Liver (tissue), 9 donors: Measurements from ENCODE around the gene LDLRAD4. TPM values are rescaled to one million over a fixed set of nuclear protein-coding genes. Genes with fewer than 3 reads are reported as not detected.

Experiments
- DNase-seq: peaks from one replicate; pipeline ENCODE4 v3.0.0-alpha.2; 2017; ENCODE audit warnings: low spot score
- H3K27ac ChIP-seq, 2 donors: one replicate each; pipeline ENCODE4 v1.7.0; 2013; ENCODE audit warnings: inconsistent platforms in 2 of 2, low read length in 2 of 2, control low read depth in 1 of 2, low read depth in 1 of 2, mild to moderate bottlenecking in 1 of 2
- H3K27me3 ChIP-seq, 4 donors: one replicate each; pipeline versions ENCODE4 v1.6.1 to v1.7.0; 2013; ENCODE audit warnings: low read length in 3 of 4, inconsistent platforms in 1 of 4, mild to moderate bottlenecking in 1 of 4, moderate library complexity in 1 of 4; ENCODE audit not compliant: control insufficient read depth in 4 of 4, insufficient read depth in 4 of 4
- H3K36me3 ChIP-seq, 4 donors: one replicate each; pipeline versions ENCODE4 v1.6.1 to v1.7.0; 2013; ENCODE audit warnings: low read length in 3 of 4, mild to moderate bottlenecking in 3 of 4, low read depth in 1 of 4, moderate library complexity in 1 of 4; ENCODE audit not compliant: control insufficient read depth in 4 of 4, insufficient read depth in 3 of 4
- H3K4me1 ChIP-seq, 4 donors: one replicate each; pipeline versions ENCODE4 v1.6.1 to v1.7.0; 2013; ENCODE audit warnings: low read length in 3 of 4, mild to moderate bottlenecking in 3 of 4, moderate library complexity in 1 of 4; ENCODE audit not compliant: control insufficient read depth in 4 of 4, insufficient read depth in 4 of 4
- H3K4me3 ChIP-seq, 3 donors: one replicate each; pipeline versions ENCODE4 v1.6.1 to v1.7.0; 2013; ENCODE audit warnings: low read length in 3 of 3, control low read depth in 1 of 3, low read depth in 1 of 3, mild to moderate bottlenecking in 1 of 3
- H3K9ac ChIP-seq, 2 donors: one replicate each; pipeline ENCODE4 v1.7.0; 2013; ENCODE audit warnings: low read length in 2 of 2, mild to moderate bottlenecking in 2 of 2, moderate library complexity in 2 of 2, control low read depth in 1 of 2, low read depth in 1 of 2
- H3K9me3 ChIP-seq, 4 donors: one replicate each; pipeline versions ENCODE4 v1.6.1 to v1.7.0; 2013; ENCODE audit warnings: low read length in 3 of 4; ENCODE audit not compliant: control insufficient read depth in 4 of 4
- ATF3 ChIP-seq: IDR thresholded peaks from 2 replicates; pipeline ENCODE4 v1.6.1; 2016; ENCODE audit warnings: antibody characterized with exemption
- CTCF ChIP-seq: fragments of 150-350 bp; IDR thresholded peaks from 2 replicates; pipeline ENCODE4 v1.5.1; 2017; ENCODE audit warnings: improper control_type of control experiment, low read depth, low read length; ENCODE audit not compliant: missing input control
- EGR1 ChIP-seq, 2 donors: IDR thresholded peaks; 2 replicates each; pipeline ENCODE4 v1.6.1; 2016 to 2018; ENCODE audit warnings: antibody characterized with exemption in 2 of 2, low read depth in 2 of 2
- FOXA1 ChIP-seq: IDR thresholded peaks from 2 replicates; pipeline ENCODE4 v1.6.1; 2016; ENCODE audit warnings: antibody characterized with exemption
- FOXA2 ChIP-seq: IDR thresholded peaks from 2 replicates; pipeline ENCODE4 v1.6.1; 2016; ENCODE audit warnings: antibody characterized with exemption
- HNF4A ChIP-seq, 2 donors: conservative IDR thresholded peaks; 2 replicates each; pipeline ENCODE4 v1.6.1; 2016; ENCODE audit warnings: antibody characterized with exemption in 2 of 2, mild to moderate bottlenecking in 2 of 2
- HNF4G ChIP-seq: IDR thresholded peaks from 2 replicates; pipeline ENCODE4 v1.6.1; 2016; ENCODE audit warnings: antibody characterized with exemption
- JUND ChIP-seq, 2 donors: IDR thresholded peaks; 2 replicates each; pipeline ENCODE4 v1.6.1; 2016; ENCODE audit warnings: antibody characterized with exemption in 2 of 2
- MAX ChIP-seq: IDR thresholded peaks from 2 replicates; pipeline ENCODE4 v1.6.1; 2016; ENCODE audit warnings: antibody characterized with exemption
- NR2F2 ChIP-seq: IDR thresholded peaks from 2 replicates; pipeline ENCODE4 v1.6.1; 2016; ENCODE audit warnings: antibody characterized with exemption
- RAD21 ChIP-seq, 2 donors: IDR thresholded peaks; 2 replicates each; pipeline ENCODE4 v1.6.1; 2016; ENCODE audit warnings: antibody characterized with exemption in 2 of 2, mild to moderate bottlenecking in 2 of 2
- REST ChIP-seq: IDR thresholded peaks from 2 replicates; pipeline ENCODE4 v1.6.1; 2016; ENCODE audit warnings: antibody characterized with exemption, mild to moderate bottlenecking
- SP1 ChIP-seq: IDR thresholded peaks from 2 replicates; pipeline ENCODE4 v1.6.1; 2018; ENCODE audit warnings: antibody characterized with exemption, mild to moderate bottlenecking
- TAF1 ChIP-seq: conservative IDR thresholded peaks from 2 replicates; pipeline ENCODE4 v1.6.1; 2016; ENCODE audit warnings: antibody characterized with exemption, mild to moderate bottlenecking
- YY1 ChIP-seq: IDR thresholded peaks from 2 replicates; pipeline ENCODE4 v1.6.1; 2016; ENCODE audit warnings: antibody characterized with exemption, mild to moderate bottlenecking
- WGBS: extraction: QIAGEN DNeasy Blood & Tissue Kit; methylation state at CpG from one replicate; pipeline ENCODE4 v1.1.7; 2013; 5-methylcytosine and 5-hydroxymethylcytosine counted together
- polyA plus RNA-seq, 2 donors: library from polyadenylated mRNA; stranded (reverse) in 1 of 2; unstranded in 1 of 2; fragments of 200-250 nt in 1 of 2; fragments of >200 nt in 1 of 2; fragmentation: Nextera tagmentation in 1 of 2; extraction: Ambion mirVana in 1 of 2; gene quantifications; one replicate each; pipeline versions ENCODE4 v1.2.1 to v1.2.3, GENCODE V29; 2013 to 2015
- total RNA-seq, 2 donors: library from RNA; depleted of rRNA; stranded (reverse); fragments of >200 nt; gene quantifications; one replicate each; pipeline ENCODE4 v1.2.3, GENCODE V29; 2014
- donor health status: healthy.
- donor health status: healthy.
- donor health status: healthy.
- donor health status: healthy.
- donor health status: healthy.

The LDLRAD4 gene
- total and polyA plus RNA-seq, 4 donors: 4.8 to 41.7 (median 12.7) TPM

GRCh38 chr18:13553449-13553848 is 334.9 kb downstream of the LDLRAD4 start:
- Histone ChIP-seq H3K9me3 (no peaks in the 10 kb centered on the region), H3K27ac (no peak overlapping the region), H3K36me3 (no peaks in the 10 kb centered on the region), H3K27me3 (no peaks in the 10 kb centered on the region), H3K4me3 (no peak overlapping the region), H3K4me1 (peaks cover 6 to 34% (median 22%) of the 10 kb centered on the region in 4 donors), H3K9ac (no peak overlapping the region)
- no peak for DNase-seq
- TF ChIP-seq HNF4A (conservative IDR thresholded peaks at IDR 0.05): no peak
- no peak for TF ChIP-seq RAD21 (IDR thresholded peaks at IDR 0.05)
- WGBS: 91% methylated on average over 9 of the region's 9 CpGs

- TF ChIP-seq SP1 (no peak), MAX (no peak), ATF3 (no peak), YY1 (no peak), RAD21 (IDR thresholded peaks at IDR 0.05) (no peak), TAF1 (no peak)
- Histone ChIP-seq H3K4me1 (peaks cover 4 to 31% (median 21%) of the 10 kb centered on the region in 4 donors), H3K27ac (no peak overlapping the region), H3K9me3 (no peaks in the 10 kb centered on the region), H3K4me3 (no peak overlapping the region), H3K27me3 (no peaks in the 10 kb centered on the region), H3K36me3 (no peaks in the 10 kb centered on the region), H3K9ac (no peak overlapping the region)
- 96% methylated on average over 2 of the region's 2 CpGs for WGBS
- DNase-seq: no peak
Measured at GRCh38 chr18:13555192-13555591, 336.6 kb downstream of the LDLRAD4 start.

GRCh38 chr18:13555865-13556264 is 337.3 kb downstream of the LDLRAD4 start:
- Histone ChIP-seq H3K4me1 (peaks cover 2 to 25% (median 16%) of the 10 kb centered on the region in 4 donors), H3K9me3 (no peaks in the 10 kb centered on the region), H3K9ac (no peak overlapping the region), H3K36me3 (no peaks in the 10 kb centered on the region), H3K27ac (no peak overlapping the region), H3K4me3 (no peak overlapping the region), H3K27me3 (no peaks in the 10 kb centered on the region)
- TF ChIP-seq CTCF (no peak), EGR1 (IDR thresholded peaks at IDR 0.05; ENCODE audit: low read depth in 2 of 2) (no peak), FOXA2 (no peak), JUND (IDR thresholded peaks at IDR 0.05) (no peak), REST (no peak), RAD21 (IDR thresholded peaks at IDR 0.05) (no peak), MAX (no peak), NR2F2 (no peak), HNF4G (no peak), HNF4A (conservative IDR thresholded peaks at IDR 0.05) (no peak), FOXA1 (no peak)
- WGBS: 87% methylated on average over 3 of the region's 3 CpGs
- DNase-seq: no peak
